GM19025 (cell line): ENCODE results near the gene C14orf132.
"Not testable (repeated sequence)": the region's sequence is repeated elsewhere in the genome, so short reads cannot be mapped to it uniquely, and the experiment has no call there.

Experiments
- ATAC-seq: cut with Tn5 transposase; IDR thresholded peaks from one replicate; pipeline ENCODE4 v1.9.1; 2021; ENCODE audit warnings: mild to moderate bottlenecking, low read depth, moderate library complexity; ENCODE audit not compliant: unreplicated experiment

Gene C14orf132

GRCh38 chr14:96058576-96059200 is 19.5 kb downstream of the C14orf132 start:
- ATAC-seq = no peak

GRCh38 chr14:96059519-96060135 is 20.5 kb downstream of the C14orf132 start:
- no peak for ATAC-seq

- ATAC-seq = no peak
Measured at GRCh38 chr14:96060186-96060933, 21.2 kb downstream of the C14orf132 start.

- ATAC-seq = no peak
Measured at GRCh38 chr14:96062010-96062409, 22.8 kb downstream of the C14orf132 start.

GRCh38 chr14:96062506-96062905 is 23.3 kb downstream of the C14orf132 start:
- no peak for ATAC-seq

- no peak for ATAC-seq
Measured at GRCh38 chr14:96064866-96065265, 25.7 kb downstream of the C14orf132 start.

- no peak for ATAC-seq
Measured at GRCh38 chr14:96065661-96066459, 26.7 kb downstream of the C14orf132 start.

GRCh38 chr14:96066976-96067375 is 27.8 kb downstream of the C14orf132 start:
- ATAC-seq = no peak

GRCh38 chr14:96067985-96068930 is 29.1 kb downstream of the C14orf132 start:
- ATAC-seq = no peak

- no peak for ATAC-seq
Measured at GRCh38 chr14:96069421-96069820, 30.3 kb downstream of the C14orf132 start.

GRCh38 chr14:96071561-96071960 is 32.4 kb downstream of the C14orf132 start:
- no peak for ATAC-seq

GRCh38 chr14:96072076-96072475 is 32.9 kb downstream of the C14orf132 start:
- no peak for ATAC-seq

GRCh38 chr14:96072746-96073145 is 33.6 kb downstream of the C14orf132 start:
- no peak for ATAC-seq

GRCh38 chr14:96073260-96074039 is 34.3 kb downstream of the C14orf132 start:
- not testable (repeated sequence) for ATAC-seq

GRCh38 chr14:96077983-96078624 is 38.9 kb downstream of the C14orf132 start:
- no peak for ATAC-seq

GRCh38 chr14:96078625-96079016 is 39.5 kb downstream of the C14orf132 start:
- no peak for ATAC-seq

- ATAC-seq = no peak
Measured at GRCh38 chr14:96079066-96079465, 39.9 kb downstream of the C14orf132 start.

- no peak for ATAC-seq
Measured at GRCh38 chr14:96080571-96080970, 41.4 kb downstream of the C14orf132 start.

GRCh38 chr14:96081224-96081623 is 42.1 kb downstream of the C14orf132 start:
- no peak for ATAC-seq
